ENCODE measurements around the gene FTSJ1.

The FTSJ1 gene

DNA sequence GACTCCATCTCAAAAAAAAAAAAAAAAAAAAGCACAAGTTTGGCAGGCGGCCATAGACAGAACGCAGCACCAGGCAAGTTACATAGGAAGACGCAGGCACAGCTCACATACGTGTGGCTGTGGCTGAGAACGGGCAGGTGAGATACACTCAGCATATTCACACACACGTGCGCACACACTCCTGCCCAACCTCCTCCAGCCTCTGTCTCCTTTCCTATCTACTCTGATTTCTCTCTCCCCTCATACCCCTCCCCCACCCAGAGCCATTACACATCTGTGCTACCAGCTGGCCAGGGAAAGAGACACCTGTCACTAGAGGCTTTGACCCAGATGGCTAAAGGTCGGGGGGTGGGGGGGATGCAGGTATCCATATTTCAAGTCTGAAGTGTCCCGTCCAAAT, 3.8 kb upstream of the FTSJ1 start:
- H3K4me1 ChIP-seq (ENCODE audit: control insufficient read depth, low read depth, low read length) = no peaks in the 10 kb centered on the region
- H2AK5ac ChIP-seq (ENCODE audit: low read length) = no peak overlapping the region
- peaks cover 12% of the 10 kb centered on the region for H3K79me2 ChIP-seq (ENCODE audit: control insufficient read depth, insufficient read depth, low read length)
- no peaks in the 10 kb centered on the region for H3K36me3 ChIP-seq (ENCODE audit: control insufficient read depth, insufficient read depth, low read length)
- no peak overlapping the region for H2BK5ac ChIP-seq (ENCODE audit: low read length)
- no peak overlapping the region for H2BK15ac ChIP-seq (replicated peaks; ENCODE audit: low read depth)
- peaks cover 4% of the 10 kb centered on the region for H3K79me1 ChIP-seq (ENCODE audit: low read length)
- H3K18ac ChIP-seq (ENCODE audit: low read length) = no peak overlapping the region
- DNase-seq = no peak
- H3K56ac ChIP-seq (ENCODE audit: low read length) = no peak overlapping the region
- H4K8ac ChIP-seq (ENCODE audit: low read depth, low read length) = no peak overlapping the region
- H3K9ac ChIP-seq (ENCODE audit: low read length) = no peak overlapping the region
- H3K4me2 ChIP-seq (ENCODE audit: low read length) = no peak overlapping the region
- H3K27me3 ChIP-seq (ENCODE audit: insufficient read depth, low read length, poor library complexity) = no peaks in the 10 kb centered on the region
- WGBS (ENCODE audit: extremely low coverage, insufficient coverage, low lambda C conversion rate) = no CpG with 5 or more reads among the region's 9 CpGs
- H3K27ac ChIP-seq (ENCODE audit: low read depth, low read length) = no peak overlapping the region
- H3K4me3 ChIP-seq (ENCODE audit: low read length) = no peak overlapping the region
- no peak overlapping the region for H4K5ac ChIP-seq (ENCODE audit: low read length)
- H3K23ac ChIP-seq (ENCODE audit: low read length) = no peak overlapping the region
- H3K4ac ChIP-seq (ENCODE audit: low read depth, low read length) = no peak overlapping the region
- no peak overlapping the region for H2BK120ac ChIP-seq (ENCODE audit: low read depth, low read length)

DNA sequence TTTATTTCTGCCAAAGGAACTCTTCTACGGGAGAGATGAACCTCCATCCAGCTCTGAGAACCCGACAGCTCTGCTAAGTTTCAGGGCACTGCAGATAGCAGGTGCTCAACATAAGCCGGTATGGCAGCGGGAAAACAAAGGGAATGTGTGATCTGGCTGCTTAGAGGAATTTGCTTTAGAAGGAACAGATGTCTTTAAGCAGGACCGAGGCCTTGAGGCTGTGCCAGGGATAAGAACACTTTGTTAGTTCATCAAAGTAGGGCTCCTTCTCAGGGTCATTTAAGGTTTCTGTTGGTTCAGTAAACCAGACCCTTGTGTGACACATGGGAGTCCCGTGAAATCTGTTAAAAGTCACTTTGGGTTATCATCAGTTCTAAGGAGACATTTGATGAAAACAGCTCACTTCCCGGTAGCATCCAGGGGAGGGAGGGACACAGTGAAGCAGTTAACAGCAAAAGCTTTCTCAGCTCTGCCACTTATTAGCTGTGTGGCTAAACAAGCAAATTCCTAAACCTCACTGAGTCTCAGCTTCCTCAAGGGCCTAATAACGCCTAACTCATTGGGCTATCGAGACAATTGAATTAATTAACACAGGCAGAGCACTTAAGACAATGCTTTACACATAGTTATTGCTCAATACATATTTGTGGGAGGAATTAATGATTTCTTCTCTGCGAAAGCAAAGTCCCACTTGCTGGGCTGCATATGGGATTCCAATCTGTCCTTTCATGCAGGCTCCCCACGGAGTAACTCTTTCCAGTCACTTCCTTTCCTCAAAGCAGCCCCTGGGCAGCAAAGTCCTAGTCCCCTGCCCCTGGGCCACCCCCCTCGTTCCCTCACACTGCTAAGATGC, 2.9 kb upstream of the FTSJ1 start:
- Histone ChIP-seq H3K23ac (ENCODE audit: low read length) (no peak overlapping the region), H4K5ac (ENCODE audit: low read length) (no peak overlapping the region), H3K18ac (ENCODE audit: low read length) (no peak overlapping the region), H4K8ac (ENCODE audit: low read depth, low read length) (no peak overlapping the region), H2BK5ac (ENCODE audit: low read length) (no peak overlapping the region), H3K56ac (ENCODE audit: low read length) (peak overlapping the region; percentile 64), H3K27me3 (ENCODE audit: insufficient read depth, low read length, poor library complexity) (no peaks in the 10 kb centered on the region), H3K36me3 (ENCODE audit: control insufficient read depth, insufficient read depth, low read length) (no peaks in the 10 kb centered on the region), H3K79me1 (ENCODE audit: low read length) (peaks cover 4% of the 10 kb centered on the region), H3K4me1 (ENCODE audit: control insufficient read depth, low read depth, low read length) (no peaks in the 10 kb centered on the region), H3K4me2 (ENCODE audit: low read length) (no peak overlapping the region), H3K27ac (ENCODE audit: low read depth, low read length) (peak overlapping the region; percentile 69), H3K4me3 (ENCODE audit: low read length) (no peak overlapping the region), H3K4ac (ENCODE audit: low read depth, low read length) (no peak overlapping the region), H3K79me2 (ENCODE audit: control insufficient read depth, insufficient read depth, low read length) (peaks cover 15% of the 10 kb centered on the region), H2BK120ac (ENCODE audit: low read depth, low read length) (no peak overlapping the region), H3K9ac (ENCODE audit: low read length) (no peak overlapping the region), H2AK5ac (ENCODE audit: low read length) (no peak overlapping the region), H2BK15ac (replicated peaks; ENCODE audit: low read depth) (no peak overlapping the region)
- WGBS (ENCODE audit: extremely low coverage, insufficient coverage, low lambda C conversion rate) = no CpG with 5 or more reads among the region's 12 CpGs
- DNase-seq = peak; percentile 29

DNA sequence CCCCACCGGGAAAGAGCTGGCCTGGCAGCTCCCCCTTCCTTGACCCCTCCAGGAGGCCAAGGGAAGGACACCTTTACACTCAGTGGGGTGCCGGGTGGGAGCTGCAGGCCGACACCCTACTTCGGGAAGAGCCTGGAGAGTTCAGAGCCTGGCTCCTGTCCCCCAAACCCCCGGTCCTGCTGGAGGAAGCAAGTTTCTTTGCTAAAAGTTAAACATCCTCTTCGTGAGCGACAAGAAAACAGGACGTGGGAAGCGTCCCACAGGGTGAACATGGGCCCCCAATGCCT, 2.4 kb upstream of the FTSJ1 start:
- Histone ChIP-seq H3K79me1 (ENCODE audit: low read length) (peaks cover 4% of the 10 kb centered on the region), H3K4ac (ENCODE audit: low read depth, low read length) (no peak overlapping the region), H2BK15ac (replicated peaks; ENCODE audit: low read depth) (no peak overlapping the region), H3K27me3 (ENCODE audit: insufficient read depth, low read length, poor library complexity) (no peaks in the 10 kb centered on the region), H2BK120ac (ENCODE audit: low read depth, low read length) (no peak overlapping the region), H4K8ac (ENCODE audit: low read depth, low read length) (no peak overlapping the region), H3K23ac (ENCODE audit: low read length) (no peak overlapping the region), H3K9ac (ENCODE audit: low read length) (peak overlapping the region; percentile 8), H2AK5ac (ENCODE audit: low read length) (no peak overlapping the region), H3K18ac (ENCODE audit: low read length) (no peak overlapping the region), H3K36me3 (ENCODE audit: control insufficient read depth, insufficient read depth, low read length) (no peaks in the 10 kb centered on the region), H3K4me2 (ENCODE audit: low read length) (no peak overlapping the region), H3K4me1 (ENCODE audit: control insufficient read depth, low read depth, low read length) (no peaks in the 10 kb centered on the region), H2BK5ac (ENCODE audit: low read length) (no peak overlapping the region), H4K5ac (ENCODE audit: low read length) (no peak overlapping the region), H3K56ac (ENCODE audit: low read length) (peak overlapping the region; percentile 56), H3K79me2 (ENCODE audit: control insufficient read depth, insufficient read depth, low read length) (peaks cover 15% of the 10 kb centered on the region), H3K27ac (ENCODE audit: low read depth, low read length) (peak overlapping the region; percentile 69), H3K4me3 (ENCODE audit: low read length) (no peak overlapping the region)
- no peak for DNase-seq
- no CpG with 5 or more reads among the region's 9 CpGs for WGBS (ENCODE audit: extremely low coverage, insufficient coverage, low lambda C conversion rate)

DNA sequence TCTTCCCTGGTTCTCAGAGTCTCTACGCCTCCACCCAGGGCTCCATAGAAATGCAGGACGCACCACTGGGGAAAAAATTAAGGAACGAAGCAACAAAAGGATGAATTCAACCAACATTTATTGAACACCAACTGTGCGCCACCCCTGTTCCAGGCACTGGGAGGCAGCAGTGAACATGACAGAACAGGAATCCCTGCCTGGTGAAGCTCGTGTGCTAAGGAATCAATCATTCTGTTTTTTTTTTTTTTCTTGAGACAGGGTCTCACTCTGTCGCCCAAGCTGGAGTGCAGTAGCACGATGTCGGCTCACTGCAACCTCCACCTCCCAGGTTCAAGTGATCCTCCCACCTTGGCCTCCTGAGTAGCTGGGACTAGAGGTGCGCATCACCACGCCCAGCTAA, 1.9 kb upstream of the FTSJ1 start:
- Histone ChIP-seq H3K79me1 (ENCODE audit: low read length) (peaks cover 4% of the 10 kb centered on the region), H3K27me3 (ENCODE audit: insufficient read depth, low read length, poor library complexity) (no peaks in the 10 kb centered on the region), H2BK15ac (replicated peaks; ENCODE audit: low read depth) (no peak overlapping the region), H3K36me3 (ENCODE audit: control insufficient read depth, insufficient read depth, low read length) (no peaks in the 10 kb centered on the region), H3K79me2 (ENCODE audit: control insufficient read depth, insufficient read depth, low read length) (peaks cover 15% of the 10 kb centered on the region), H3K56ac (ENCODE audit: low read length) (peak overlapping the region; percentile 56), H2BK5ac (ENCODE audit: low read length) (no peak overlapping the region), H4K8ac (ENCODE audit: low read depth, low read length) (no peak overlapping the region), H3K4me1 (ENCODE audit: control insufficient read depth, low read depth, low read length) (no peaks in the 10 kb centered on the region), H3K4me2 (ENCODE audit: low read length) (no peak overlapping the region), H3K4me3 (ENCODE audit: low read length) (no peak overlapping the region), H3K23ac (ENCODE audit: low read length) (no peak overlapping the region), H3K9ac (ENCODE audit: low read length) (no peak overlapping the region), H2BK120ac (ENCODE audit: low read depth, low read length) (no peak overlapping the region), H3K18ac (ENCODE audit: low read length) (no peak overlapping the region), H4K5ac (ENCODE audit: low read length) (no peak overlapping the region), H3K27ac (ENCODE audit: low read depth, low read length) (no peak overlapping the region), H3K4ac (ENCODE audit: low read depth, low read length) (no peak overlapping the region), H2AK5ac (ENCODE audit: low read length) (no peak overlapping the region)
- WGBS (ENCODE audit: extremely low coverage, insufficient coverage, low lambda C conversion rate) = no CpG with 5 or more reads among the region's 10 CpGs
- peak; percentile 47 for DNase-seq

DNA sequence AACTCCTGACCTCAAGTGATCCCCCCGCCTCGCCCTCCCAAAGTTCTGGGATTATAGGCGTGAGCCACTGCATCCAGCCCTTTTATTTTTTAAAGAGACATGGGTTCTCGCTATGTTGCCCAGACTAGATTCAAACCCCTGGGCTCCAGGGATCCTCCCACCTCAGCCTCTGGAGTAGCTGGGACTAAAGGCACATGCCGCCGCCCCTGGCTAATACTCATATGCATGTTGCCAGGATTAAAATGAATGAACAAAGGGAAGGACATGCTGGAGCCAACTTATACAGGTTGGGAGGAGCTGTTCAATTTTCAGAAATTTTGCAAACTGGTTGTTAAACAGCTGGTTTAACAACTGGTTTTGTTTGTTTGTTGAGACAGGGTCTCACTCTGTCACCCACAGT, 1.4 kb upstream of the FTSJ1 start:
- Histone ChIP-seq H3K4me3 (ENCODE audit: low read length) (no peak overlapping the region), H3K9ac (ENCODE audit: low read length) (no peak overlapping the region), H3K4ac (ENCODE audit: low read depth, low read length) (no peak overlapping the region), H4K5ac (ENCODE audit: low read length) (no peak overlapping the region), H3K4me2 (ENCODE audit: low read length) (no peak overlapping the region), H3K79me2 (ENCODE audit: control insufficient read depth, insufficient read depth, low read length) (peaks cover 15% of the 10 kb centered on the region), H3K56ac (ENCODE audit: low read length) (no peak overlapping the region), H4K8ac (ENCODE audit: low read depth, low read length) (no peak overlapping the region), H2BK15ac (replicated peaks; ENCODE audit: low read depth) (no peak overlapping the region), H3K23ac (ENCODE audit: low read length) (no peak overlapping the region), H3K36me3 (ENCODE audit: control insufficient read depth, insufficient read depth, low read length) (no peaks in the 10 kb centered on the region), H3K27me3 (ENCODE audit: insufficient read depth, low read length, poor library complexity) (no peaks in the 10 kb centered on the region), H3K18ac (ENCODE audit: low read length) (no peak overlapping the region), H3K4me1 (ENCODE audit: control insufficient read depth, low read depth, low read length) (no peaks in the 10 kb centered on the region), H2AK5ac (ENCODE audit: low read length) (no peak overlapping the region), H2BK5ac (ENCODE audit: low read length) (no peak overlapping the region), H3K27ac (ENCODE audit: low read depth, low read length) (no peak overlapping the region), H2BK120ac (ENCODE audit: low read depth, low read length) (no peak overlapping the region), H3K79me1 (ENCODE audit: low read length) (peaks cover 4% of the 10 kb centered on the region)
- no CpG with 5 or more reads among the region's 6 CpGs for WGBS (ENCODE audit: extremely low coverage, insufficient coverage, low lambda C conversion rate)
- no peak for DNase-seq

DNA sequence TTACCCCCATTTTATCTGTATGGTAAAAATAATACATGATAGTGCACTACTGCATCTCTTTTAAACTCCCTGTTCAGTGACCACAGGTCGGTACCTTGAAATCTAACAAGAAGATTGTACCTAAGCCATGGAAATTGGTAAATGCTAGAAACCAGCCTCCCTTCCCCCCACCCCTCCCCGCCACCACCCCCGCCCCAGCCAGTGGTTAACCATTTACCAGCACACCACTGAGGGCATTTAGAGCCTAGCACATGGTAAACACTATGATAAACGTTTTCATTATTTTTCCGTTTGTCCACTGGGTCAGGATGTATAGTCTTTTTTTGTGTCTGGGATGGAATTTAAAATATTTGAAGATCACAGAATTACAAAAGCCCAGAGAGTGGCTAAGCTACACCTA, 703 bp upstream of the FTSJ1 start:
- H3K18ac ChIP-seq (ENCODE audit: low read length) = no peak overlapping the region
- no peaks in the 10 kb centered on the region for H3K27me3 ChIP-seq (ENCODE audit: insufficient read depth, low read length, poor library complexity)
- no peak overlapping the region for H3K23ac ChIP-seq (ENCODE audit: low read length)
- no peaks in the 10 kb centered on the region for H3K4me1 ChIP-seq (ENCODE audit: control insufficient read depth, low read depth, low read length)
- peak overlapping the region; percentile 13 for H4K8ac ChIP-seq (ENCODE audit: low read depth, low read length)
- no peak overlapping the region for H4K5ac ChIP-seq (ENCODE audit: low read length)
- peak overlapping the region; percentile 82 for H3K56ac ChIP-seq (ENCODE audit: low read length)
- no peak overlapping the region for H2BK15ac ChIP-seq (replicated peaks; ENCODE audit: low read depth)
- H3K9ac ChIP-seq (ENCODE audit: low read length) = peak overlapping the region; percentile 65
- peaks cover 4% of the 10 kb centered on the region for H3K79me1 ChIP-seq (ENCODE audit: low read length)
- H2BK5ac ChIP-seq (ENCODE audit: low read length) = no peak overlapping the region
- H2AK5ac ChIP-seq (ENCODE audit: low read length) = no peak overlapping the region
- H3K36me3 ChIP-seq (ENCODE audit: control insufficient read depth, insufficient read depth, low read length) = no peaks in the 10 kb centered on the region
- peak overlapping the region; percentile 88 for H3K4me3 ChIP-seq (ENCODE audit: low read length)
- WGBS (ENCODE audit: extremely low coverage, insufficient coverage, low lambda C conversion rate) = no CpG with 5 or more reads among the region's 5 CpGs
- no peak overlapping the region for H3K4ac ChIP-seq (ENCODE audit: low read depth, low read length)
- H3K27ac ChIP-seq (ENCODE audit: low read depth, low read length) = no peak overlapping the region
- peak overlapping the region; percentile 56 for H3K4me2 ChIP-seq (ENCODE audit: low read length)
- peaks cover 15% of the 10 kb centered on the region for H3K79me2 ChIP-seq (ENCODE audit: control insufficient read depth, insufficient read depth, low read length)
- peak; percentile 12 for DNase-seq
- no peak overlapping the region for H2BK120ac ChIP-seq (ENCODE audit: low read depth, low read length)

Data from mesendoderm (in vitro differentiated cells).